Measurements from ENCODE around the gene HOPX. TPM values are rescaled to one million over a fixed set of nuclear protein-coding genes. Genes with fewer than 3 reads are reported as not detected.
"Not testable (repeated sequence)": the region's sequence is repeated elsewhere in the genome, so short reads cannot be mapped to it uniquely, and the experiment has no call there.

HOPX gene, protein sequence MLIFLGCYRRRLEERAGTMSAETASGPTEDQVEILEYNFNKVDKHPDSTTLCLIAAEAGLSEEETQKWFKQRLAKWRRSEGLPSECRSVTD
- 100 to 1,000 TPM; 137 to 353 TPM for total RNA-seq
- polyA plus RNA-seq (ENCODE audit: insufficient read length in 2 of 2): 100 to 1,000 TPM; 323 to 326 TPM
- long read RNA-seq, donor 1, transcript HOPX-206 (2 exons, 1,248 nt): minor isoform, 46 of 353 reads
- long read RNA-seq, donor 1, transcript HOPX-202 (3 exons, 1,611 nt): major isoform, 149 of 353 reads
- long read RNA-seq, donor 1, transcript HOPX-209 (3 exons, 904 nt): minor isoform, 28 of 353 reads
- long read RNA-seq, donor 1, transcript HOPX-207 (1 exons, 3,203 nt): minor isoform, 83 of 353 reads
- long read RNA-seq, donor 1, partial matches to known transcripts: 0 of 353 reads
- long read RNA-seq, donor 1, other reads (novel, unspliced or antisense): 8 of 353 reads
- long read RNA-seq, donor 2, transcript HOPX-207 (1 exons, 3,203 nt): minor isoform, 25 of 219 reads
- long read RNA-seq, donor 2, transcript HOPX-206 (2 exons, 1,248 nt): minor isoform, 15 of 219 reads
- long read RNA-seq, donor 2, transcript HOPX-202 (3 exons, 1,611 nt): major isoform, 139 of 219 reads
- long read RNA-seq, donor 2, transcript HOPX-209 (3 exons, 904 nt): minor isoform, 18 of 219 reads
- long read RNA-seq, donor 2, partial matches to known transcripts: 0 of 219 reads
- long read RNA-seq, donor 2, other reads (novel, unspliced or antisense): 0 of 219 reads
- long read RNA-seq, donor 3, transcript HOPX-201 (3 exons, 1,129 nt): minor isoform, 11 of 83 reads
- long read RNA-seq, donor 3, transcript HOPX-207 (1 exons, 3,203 nt): minor isoform, 10 of 83 reads
- long read RNA-seq, donor 3, transcript HOPX-206 (2 exons, 1,248 nt): minor isoform, 14 of 83 reads
- long read RNA-seq, donor 3, transcript HOPX-202 (3 exons, 1,611 nt): major isoform, 44 of 83 reads
- long read RNA-seq, donor 3, partial matches to known transcripts: 0 of 83 reads
- long read RNA-seq, donor 3, other reads (novel, unspliced or antisense): 0 of 83 reads
- long read RNA-seq, donor 4, transcript HOPX-201 (3 exons, 1,129 nt): minor isoform, 5 of 56 reads
- long read RNA-seq, donor 4, transcript HOPX-207 (1 exons, 3,203 nt): minor isoform, 13 of 56 reads
- long read RNA-seq, donor 4, transcript HOPX-202 (3 exons, 1,611 nt): major isoform, 29 of 56 reads
- long read RNA-seq, donor 4, transcript HOPX-206 (2 exons, 1,248 nt): minor isoform, 6 of 56 reads
- long read RNA-seq, donor 4, partial matches to known transcripts: 0 of 56 reads
- long read RNA-seq, donor 4, other reads (novel, unspliced or antisense): 0 of 56 reads

DNA sequence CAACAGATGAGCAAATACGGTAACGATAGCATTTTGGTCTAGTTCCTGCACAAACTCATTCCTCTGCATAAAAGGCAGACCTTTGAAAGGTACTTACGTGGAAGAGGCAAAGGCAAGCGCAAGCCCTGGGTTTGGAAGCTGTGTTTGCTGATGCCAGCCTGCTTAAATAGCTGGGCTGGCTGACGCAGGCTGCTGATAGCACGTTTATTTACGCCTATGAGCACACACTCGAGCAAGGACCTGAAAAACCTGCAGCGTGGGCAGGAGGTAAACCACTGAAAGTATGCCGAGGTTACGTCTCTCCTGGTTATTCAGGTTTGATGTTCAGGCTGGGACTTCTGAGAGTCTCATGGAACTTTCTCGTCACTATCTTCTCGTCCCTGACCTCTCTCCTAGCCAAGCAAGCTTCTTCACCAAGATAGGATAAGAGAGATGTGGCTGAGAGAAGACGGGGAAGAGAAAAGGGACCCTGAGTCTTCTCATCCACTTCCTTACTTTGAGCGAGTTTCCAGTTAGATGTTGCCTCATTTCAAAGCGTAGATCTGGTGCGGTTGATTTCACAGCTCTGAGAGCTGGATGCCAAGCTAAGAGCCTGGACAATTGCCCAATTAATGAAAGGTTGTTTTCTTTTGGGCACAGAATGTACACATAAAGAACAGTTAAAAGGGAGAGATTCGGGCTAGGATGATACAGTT lies at the start of gene HOPX:
Gene HOPX (minus strand): TSS at position 139 of the 695 bp plus-strand sequence. CDS start 23,480 bp downstream, outside the sequence.
- Histone ChIP-seq H3K4me3 (ENCODE audit: low read depth, low read length) (peak within 1 kb of the TSS; percentile 43), H3K9me3 (ENCODE audit: control insufficient read depth, insufficient read depth, low read length) (no peaks in the 10 kb centered on the region), H3K36me3 (ENCODE audit: control insufficient read depth, insufficient read depth, low read length) (no peaks in the 10 kb centered on the region), H3K4me1 (ENCODE audit: control insufficient read depth, insufficient read depth, low read length) (peaks cover 12% of the 10 kb centered on the region), H3K27me3 (ENCODE audit: control insufficient read depth, insufficient read depth, low read length) (no peaks in the 10 kb centered on the region), H3K27ac (ENCODE audit: low read depth, low read length) (peak within 1 kb of the TSS; percentile 80)
- WGBS (ENCODE audit: insufficient coverage): 9% methylated on average over 11 of the region's 18 CpGs
- peak in 3 of 6 donors; percentile 57 to 85 (median 83) for DNase-seq (ENCODE audit: low read depth in 4 of 6, low spot score in 6 of 6)

- WGBS (ENCODE audit: insufficient coverage): 81% methylated on average over 4 of the region's 5 CpGs
- DNase-seq (ENCODE audit: low read depth in 4 of 6, low spot score in 6 of 6): no peak
- Histone ChIP-seq H3K27me3 (ENCODE audit: control insufficient read depth, insufficient read depth, low read length) (no peaks in the 10 kb centered on the region), H3K27ac (ENCODE audit: low read depth, low read length) (no peak overlapping the region), H3K4me1 (ENCODE audit: control insufficient read depth, insufficient read depth, low read length) (no peaks in the 10 kb centered on the region), H3K36me3 (ENCODE audit: control insufficient read depth, insufficient read depth, low read length) (no peaks in the 10 kb centered on the region), H3K4me3 (ENCODE audit: low read depth, low read length) (no peak overlapping the region), H3K9me3 (ENCODE audit: control insufficient read depth, insufficient read depth, low read length) (no peaks in the 10 kb centered on the region)
These were observed 49.0 kb upstream of the HOPX start for GRCh38 chr4:56730097-56730496.

- H3K4me1 ChIP-seq (ENCODE audit: control insufficient read depth, insufficient read depth, low read length): no peaks in the 10 kb centered on the region
- no peak overlapping the region for H3K27ac ChIP-seq (ENCODE audit: low read depth, low read length)
- H3K9me3 ChIP-seq (ENCODE audit: control insufficient read depth, insufficient read depth, low read length): no peaks in the 10 kb centered on the region
- WGBS (ENCODE audit: insufficient coverage): 71% methylated on average over 1 of the region's 4 CpGs
- H3K27me3 ChIP-seq (ENCODE audit: control insufficient read depth, insufficient read depth, low read length): no peaks in the 10 kb centered on the region
- H3K4me3 ChIP-seq (ENCODE audit: low read depth, low read length): no peak overlapping the region
- peak in 2 of 6 donors; percentile 6 to 46 for DNase-seq (ENCODE audit: low read depth in 4 of 6, low spot score in 6 of 6)
- H3K36me3 ChIP-seq (ENCODE audit: control insufficient read depth, insufficient read depth, low read length): no peaks in the 10 kb centered on the region
These were observed 47.4 kb upstream of the HOPX start for GRCh38 chr4:56728512-56728911.

- H3K27ac ChIP-seq (ENCODE audit: low read depth, low read length): no peak overlapping the region
- no peaks in the 10 kb centered on the region for H3K4me1 ChIP-seq (ENCODE audit: control insufficient read depth, insufficient read depth, low read length)
- no peaks in the 10 kb centered on the region for H3K9me3 ChIP-seq (ENCODE audit: control insufficient read depth, insufficient read depth, low read length)
- H3K4me3 ChIP-seq (ENCODE audit: low read depth, low read length): no peak overlapping the region
- H3K27me3 ChIP-seq (ENCODE audit: control insufficient read depth, insufficient read depth, low read length): no peaks in the 10 kb centered on the region
- no peaks in the 10 kb centered on the region for H3K36me3 ChIP-seq (ENCODE audit: control insufficient read depth, insufficient read depth, low read length)
- DNase-seq (ENCODE audit: low read depth in 4 of 6, low spot score in 6 of 6): no peak
- 72% methylated on average over 4 of the region's 4 CpGs for WGBS (ENCODE audit: insufficient coverage)
These were observed 46.1 kb upstream of the HOPX start for GRCh38 chr4:56727150-56727549.

GRCh38 chr4:56726593-56726992 lies 45.5 kb upstream of the HOPX start:
- H3K4me1 ChIP-seq (ENCODE audit: control insufficient read depth, insufficient read depth, low read length): not testable (repeated sequence)
- no CpG with 5 or more reads among the region's 1 CpG for WGBS (ENCODE audit: insufficient coverage)

DNA sequence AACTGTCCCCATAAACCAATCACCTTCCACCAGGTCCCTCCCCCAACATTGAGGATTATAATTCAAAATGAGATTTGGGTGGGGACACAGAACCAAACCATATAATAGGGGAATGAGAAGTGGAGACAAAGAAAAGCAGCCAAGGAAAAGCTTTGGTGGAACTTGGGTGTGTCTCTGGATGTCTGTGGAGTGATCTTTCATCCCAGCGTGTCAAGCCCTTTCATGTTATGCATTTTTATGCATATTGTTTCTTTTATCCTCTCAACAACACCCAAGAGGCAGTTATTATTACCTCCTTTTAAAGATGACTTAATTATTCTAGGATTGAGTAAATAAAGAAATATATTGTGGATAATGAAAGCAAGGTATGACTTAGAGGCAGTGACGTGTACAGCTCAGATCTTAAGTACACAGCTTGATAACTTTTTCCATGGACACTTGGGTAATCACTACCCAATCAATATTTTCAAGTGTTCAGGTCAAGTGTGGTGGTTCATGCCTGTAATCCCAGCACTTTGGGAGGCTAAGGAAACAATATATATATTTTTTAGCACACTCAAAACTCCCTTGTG lies 42.6 kb upstream of the HOPX start:
- DNase-seq (ENCODE audit: low read depth in 4 of 6, low spot score in 6 of 6): no peak
- Histone ChIP-seq H3K27ac (ENCODE audit: low read depth, low read length) (no peak overlapping the region), H3K36me3 (ENCODE audit: control insufficient read depth, insufficient read depth, low read length) (no peaks in the 10 kb centered on the region), H3K4me1 (ENCODE audit: control insufficient read depth, insufficient read depth, low read length) (no peaks in the 10 kb centered on the region), H3K27me3 (ENCODE audit: control insufficient read depth, insufficient read depth, low read length) (no peaks in the 10 kb centered on the region), H3K9me3 (ENCODE audit: control insufficient read depth, insufficient read depth, low read length) (no peaks in the 10 kb centered on the region), H3K4me3 (ENCODE audit: low read depth, low read length) (no peak overlapping the region)
- WGBS (ENCODE audit: insufficient coverage): no CpG with 5 or more reads among the region's 2 CpGs

More at GRCh38 chr4:56726593-56726992, 45.5 kb upstream of the HOPX start:
- not testable (repeated sequence) for H3K9me3 ChIP-seq (ENCODE audit: control insufficient read depth, insufficient read depth, low read length); H3K36me3 ChIP-seq (ENCODE audit: control insufficient read depth, insufficient read depth, low read length); H3K27ac ChIP-seq (ENCODE audit: low read depth, low read length); H3K27me3 ChIP-seq (ENCODE audit: control insufficient read depth, insufficient read depth, low read length); H3K4me3 ChIP-seq (ENCODE audit: low read depth, low read length); DNase-seq (ENCODE audit: low read depth in 4 of 6, low spot score in 6 of 6)

DNA sequence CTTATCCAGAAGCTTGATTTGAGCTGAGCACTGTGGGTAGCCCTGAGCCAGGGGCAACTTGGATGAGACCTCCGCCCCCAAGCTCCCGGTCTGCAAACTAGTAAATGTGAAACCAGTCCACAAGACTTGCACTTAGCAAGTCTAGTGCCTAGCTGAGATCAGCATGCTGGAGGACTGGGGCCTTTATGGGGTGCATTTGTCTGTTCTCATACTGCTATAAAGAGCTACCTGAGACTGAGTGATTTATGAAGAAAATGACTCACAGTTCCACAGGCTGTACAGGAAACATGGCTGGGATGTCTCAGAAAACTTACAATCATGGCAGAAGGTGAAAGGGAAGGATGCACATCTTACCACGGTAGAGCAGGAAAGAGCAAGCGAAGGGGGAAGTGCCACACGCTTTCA lies 42.1 kb upstream of the HOPX start:
- H3K27me3 ChIP-seq (ENCODE audit: control insufficient read depth, insufficient read depth, low read length): no peaks in the 10 kb centered on the region
- no peak overlapping the region for H3K27ac ChIP-seq (ENCODE audit: low read depth, low read length)
- no peaks in the 10 kb centered on the region for H3K36me3 ChIP-seq (ENCODE audit: control insufficient read depth, insufficient read depth, low read length)
- no peak overlapping the region for H3K4me3 ChIP-seq (ENCODE audit: low read depth, low read length)
- no peaks in the 10 kb centered on the region for H3K4me1 ChIP-seq (ENCODE audit: control insufficient read depth, insufficient read depth, low read length)
- WGBS (ENCODE audit: insufficient coverage): 50% methylated on average over 1 of the region's 5 CpGs
- DNase-seq (ENCODE audit: low read depth in 4 of 6, low spot score in 6 of 6): no peak
- H3K9me3 ChIP-seq (ENCODE audit: control insufficient read depth, insufficient read depth, low read length): no peaks in the 10 kb centered on the region

DNA sequence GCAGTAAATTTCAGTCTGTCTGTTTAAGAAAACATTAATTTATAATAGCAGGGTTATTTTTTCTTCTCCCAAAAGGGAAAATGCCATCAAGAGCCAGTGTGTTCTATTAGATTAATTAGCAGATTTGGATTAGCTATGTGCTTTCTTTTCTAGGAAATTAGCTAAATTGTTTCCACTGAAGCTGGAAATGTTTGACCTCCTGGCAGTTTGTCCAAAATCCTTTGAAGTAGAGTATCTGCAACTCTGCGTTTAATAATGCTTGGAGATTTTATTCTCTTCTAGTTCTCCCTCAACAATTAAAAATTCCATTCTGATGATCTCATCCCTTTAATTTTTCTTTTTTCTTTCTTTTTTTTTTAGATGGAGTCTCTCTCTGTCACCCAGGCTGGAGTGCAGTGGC lies 27.1 kb upstream of the HOPX start:
- H3K4me1 ChIP-seq (ENCODE audit: control insufficient read depth, insufficient read depth, low read length): peaks cover 14% of the 10 kb centered on the region
- no peaks in the 10 kb centered on the region for H3K36me3 ChIP-seq (ENCODE audit: control insufficient read depth, insufficient read depth, low read length)
- H3K27ac ChIP-seq (ENCODE audit: low read depth, low read length): no peak overlapping the region
- no peaks in the 10 kb centered on the region for H3K27me3 ChIP-seq (ENCODE audit: control insufficient read depth, insufficient read depth, low read length)
- H3K4me3 ChIP-seq (ENCODE audit: low read depth, low read length): no peak overlapping the region
- no CpG with 5 or more reads among the region's 1 CpG for WGBS (ENCODE audit: insufficient coverage)
- H3K9me3 ChIP-seq (ENCODE audit: control insufficient read depth, insufficient read depth, low read length): peaks cover 3% of the 10 kb centered on the region
- peak in 1 of 6 donors; percentile 31 for DNase-seq (ENCODE audit: low read depth in 4 of 6, low spot score in 6 of 6)
